DMS153 (cell line): ENCODE measurements around the gene BHLHA9.
A peak's percentile ranks its signal among the peaks of the same experiment; 100 is the strongest.
"Not testable (repeated sequence)": the region's sequence is repeated elsewhere in the genome, so short reads cannot be mapped to it uniquely, and the experiment has no call there.

Source experiments
- DNase-seq: peaks from one replicate; lab custom pipeline; 2025; lab: John Stamatoyannopoulos, UW

The BHLHA9 gene

DNA sequence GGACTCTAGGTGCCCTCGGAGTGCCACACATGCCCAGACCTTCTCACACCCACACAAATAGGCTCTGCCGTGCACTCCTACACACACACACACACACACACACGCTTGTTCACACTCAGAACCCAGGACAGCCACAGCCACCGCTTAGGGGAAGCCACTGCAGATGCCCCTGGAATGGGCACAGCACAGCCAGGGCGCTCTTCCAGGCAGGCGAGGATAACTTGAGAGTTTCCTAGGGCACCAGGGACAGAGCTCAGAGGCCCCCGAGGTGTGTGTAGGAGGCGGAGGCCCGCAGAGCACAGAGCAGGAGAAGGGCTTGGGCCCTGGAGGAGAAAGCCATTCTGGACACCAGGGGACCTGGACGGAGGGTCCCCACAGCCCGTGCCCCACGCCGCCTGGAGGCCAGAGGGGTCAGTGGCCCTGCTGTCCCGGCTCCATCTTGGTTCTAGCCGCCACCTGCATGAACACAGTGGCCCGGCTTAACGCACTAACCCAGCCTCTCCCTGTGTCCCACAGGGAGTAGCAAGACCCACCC is 30.2 kb downstream of the BHLHA9 start:
- no peak for DNase-seq

DNA sequence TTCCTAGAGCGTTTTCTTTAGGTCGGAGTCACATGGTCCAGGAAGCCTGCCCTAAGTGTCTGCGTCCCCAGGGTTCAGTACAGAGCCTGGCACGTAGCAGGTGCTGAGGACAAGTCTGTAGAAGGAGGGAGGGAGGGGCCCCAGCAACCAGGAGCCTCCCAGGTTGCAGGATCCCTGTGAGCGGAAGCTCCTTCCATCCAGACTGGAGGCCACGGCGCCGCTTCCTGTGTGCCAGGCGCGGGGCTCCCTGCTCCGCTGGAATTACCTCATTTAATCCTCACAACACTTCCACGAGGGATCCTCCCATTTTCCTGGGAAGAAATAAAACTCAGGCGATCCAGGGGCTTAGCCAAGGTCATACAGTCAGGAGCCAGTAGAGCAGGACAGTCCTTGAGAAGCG is 31.3 kb downstream of the BHLHA9 start:
- no peak for DNase-seq

DNA sequence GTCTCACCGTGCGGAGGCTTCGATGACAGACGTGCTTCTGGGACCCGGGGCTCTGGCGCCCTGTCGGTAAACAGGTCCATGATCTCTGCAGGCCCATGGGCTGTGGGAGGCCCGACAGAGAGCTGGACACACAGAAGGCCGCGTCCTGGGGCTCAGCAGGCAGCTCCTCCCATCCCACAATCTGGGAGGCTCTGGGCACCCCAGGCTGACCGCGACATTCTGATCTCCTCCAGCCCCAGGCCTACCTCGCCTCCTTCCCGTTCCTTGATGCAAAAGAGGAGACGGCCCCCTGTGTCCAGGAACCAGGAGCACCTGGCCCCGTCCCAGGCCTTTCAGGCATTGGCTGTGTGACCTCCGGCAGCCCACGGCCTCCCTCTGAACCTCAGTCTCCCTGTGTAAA is 32.5 kb downstream of the BHLHA9 start:
- DNase-seq, result no peak

DNA sequence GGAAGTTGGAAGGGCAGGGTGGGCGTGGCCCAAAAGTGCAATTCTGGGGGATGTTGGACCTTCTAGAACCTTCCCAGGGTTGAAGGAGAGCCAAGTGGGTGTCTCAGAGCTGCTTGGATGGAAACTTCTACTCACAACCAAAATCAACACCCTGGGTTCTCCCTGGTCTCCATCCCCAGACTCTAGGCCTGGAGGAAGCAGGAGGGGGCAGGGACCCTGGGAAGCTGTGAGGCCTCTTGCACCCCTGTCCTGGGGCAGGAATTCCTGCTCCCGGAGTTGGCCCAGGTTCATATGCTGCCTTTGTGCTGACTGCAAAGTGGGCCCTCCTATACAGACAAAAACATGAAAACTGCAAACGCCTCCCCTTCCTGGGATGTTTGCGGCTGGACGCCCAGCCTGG is 34.3 kb downstream of the BHLHA9 start:
- DNase-seq, result no peak

DNA sequence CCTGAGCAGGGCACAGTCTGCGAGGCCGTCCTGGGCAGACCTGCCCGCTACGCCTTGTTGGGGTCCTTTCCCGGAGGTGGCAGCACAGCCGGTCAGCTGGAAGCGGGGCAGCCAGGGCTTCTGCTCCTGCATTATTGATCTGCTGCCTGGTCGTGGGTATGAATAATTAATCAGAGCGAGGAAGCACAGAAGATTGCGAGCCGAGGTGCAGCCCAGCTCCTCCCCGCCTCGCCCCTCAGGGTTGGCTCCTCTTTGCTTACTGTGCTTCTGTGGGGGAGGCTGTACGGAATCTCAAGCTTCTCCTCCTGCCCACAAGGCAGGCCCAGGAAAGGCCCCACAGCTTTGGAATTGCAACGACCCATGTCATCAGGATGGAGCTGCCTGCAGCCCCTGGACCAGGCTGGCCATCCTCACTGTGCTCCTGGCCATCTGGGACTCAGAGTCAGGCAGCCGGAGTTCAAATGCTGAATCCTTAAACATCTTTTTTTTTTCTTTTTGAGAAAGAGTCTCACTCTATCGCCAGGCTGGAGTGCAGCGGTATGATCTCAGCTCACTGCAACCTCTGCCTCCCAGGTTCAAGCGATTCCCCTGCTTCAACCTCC is 34.8 kb downstream of the BHLHA9 start:
- DNase-seq, result no peak

DNA sequence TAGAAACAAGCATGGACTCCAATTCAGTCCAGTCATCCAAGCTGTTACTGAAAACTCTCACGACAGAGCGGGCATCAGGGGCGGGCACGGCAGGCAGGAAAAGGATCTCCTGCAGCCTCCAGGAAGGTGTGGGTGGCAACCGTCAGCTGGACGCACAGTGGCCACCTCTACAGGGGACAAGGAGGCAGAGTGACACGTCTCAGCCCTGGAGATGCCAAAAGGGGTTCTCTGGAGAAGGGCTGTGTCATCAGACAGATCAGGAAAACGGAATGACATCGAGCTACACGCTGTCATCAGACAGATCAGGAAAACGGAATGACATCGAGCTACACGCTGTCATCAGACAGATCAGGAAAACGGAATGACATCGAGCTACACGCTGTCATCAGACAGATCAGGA is 37.6 kb downstream of the BHLHA9 start:
- DNase-seq, result not testable (repeated sequence)

DNA sequence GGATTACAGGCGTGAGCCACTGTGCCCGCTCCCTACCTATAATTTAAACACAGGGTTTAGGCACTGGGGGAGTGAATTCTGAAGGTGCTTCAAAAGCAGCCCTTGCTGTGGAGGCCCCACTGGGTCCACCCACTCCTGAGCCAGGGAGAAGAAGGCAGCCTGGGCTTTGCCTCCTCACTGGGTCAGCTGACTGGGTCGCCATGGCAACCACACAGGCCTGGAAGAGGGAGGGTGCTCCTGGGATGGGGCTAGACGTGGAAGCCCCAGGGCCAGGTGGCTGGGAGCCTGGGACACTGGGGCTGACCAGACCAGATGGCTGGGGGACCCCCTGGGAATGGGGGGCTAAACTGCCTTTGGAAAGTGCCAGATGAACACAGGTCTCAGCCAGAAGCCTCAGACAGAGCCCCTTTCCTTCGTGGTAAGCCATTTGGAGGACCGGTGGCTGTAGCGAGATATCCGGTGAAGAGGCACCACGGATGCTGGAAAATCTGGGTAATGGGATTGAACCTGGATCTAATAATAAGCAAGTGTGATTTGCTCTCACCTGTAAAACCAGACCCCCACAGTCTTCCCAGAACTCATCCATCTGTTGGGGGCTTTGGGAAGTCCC is 42.1 kb downstream of the BHLHA9 start:
- DNase-seq, result no peak

DNA sequence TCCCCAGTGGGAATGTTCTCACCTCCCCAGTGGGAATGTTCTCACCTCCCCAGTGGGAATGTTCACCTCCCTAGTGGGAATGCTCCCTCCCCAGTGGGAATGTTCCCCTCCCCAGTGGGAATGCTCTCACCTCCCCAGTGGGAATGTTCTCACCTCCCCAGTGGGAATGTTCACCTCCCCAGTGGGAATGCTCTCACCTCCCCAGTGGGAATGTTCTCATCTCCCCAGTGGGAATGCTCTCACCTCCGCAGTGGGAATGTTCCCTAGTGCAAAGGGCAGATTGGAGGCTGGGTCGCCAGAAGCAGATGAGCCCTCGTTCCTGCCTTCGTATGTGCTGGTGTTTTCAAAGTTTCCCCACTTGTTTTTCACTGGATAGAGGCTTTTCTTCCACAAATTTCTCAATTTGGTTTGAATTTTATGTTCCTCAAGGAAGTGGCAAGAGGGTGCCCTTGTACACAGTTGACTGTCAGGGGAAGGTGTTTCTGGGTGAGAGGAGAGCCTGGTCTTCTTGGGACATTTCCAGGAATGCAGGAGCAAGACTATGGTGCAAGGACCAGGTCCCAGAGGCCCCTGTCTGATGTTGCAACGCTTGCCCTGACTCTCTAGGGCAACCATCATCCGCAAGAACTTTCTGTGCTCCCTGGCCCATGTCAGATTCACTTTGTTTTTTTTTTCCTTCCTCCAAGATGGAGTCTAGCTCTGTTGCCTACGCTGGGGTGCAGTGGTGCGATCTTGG is 43.2 kb downstream of the BHLHA9 start:
- no peak for DNase-seq

DNA sequence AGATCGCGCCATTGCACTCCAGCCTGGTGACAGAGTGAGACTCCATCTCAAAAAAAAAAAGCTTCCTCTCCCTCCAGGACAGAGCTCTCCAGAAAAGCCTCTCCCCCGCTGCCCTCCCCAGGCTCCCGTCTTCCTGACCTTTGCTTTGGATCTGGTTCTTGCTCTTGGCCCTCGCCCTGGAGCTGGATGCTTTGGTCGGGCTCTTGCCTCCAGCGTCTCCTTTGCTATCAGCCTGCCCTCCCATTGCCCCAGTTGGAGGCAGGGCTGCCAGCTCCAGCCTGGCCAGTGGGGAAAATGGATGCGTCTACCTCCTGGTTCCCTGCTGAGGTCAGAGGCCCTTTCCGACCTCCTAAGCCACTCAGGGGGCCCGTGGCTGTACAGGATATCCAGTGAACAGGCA is 45.2 kb downstream of the BHLHA9 start:
- DNase-seq, result no peak

DNA sequence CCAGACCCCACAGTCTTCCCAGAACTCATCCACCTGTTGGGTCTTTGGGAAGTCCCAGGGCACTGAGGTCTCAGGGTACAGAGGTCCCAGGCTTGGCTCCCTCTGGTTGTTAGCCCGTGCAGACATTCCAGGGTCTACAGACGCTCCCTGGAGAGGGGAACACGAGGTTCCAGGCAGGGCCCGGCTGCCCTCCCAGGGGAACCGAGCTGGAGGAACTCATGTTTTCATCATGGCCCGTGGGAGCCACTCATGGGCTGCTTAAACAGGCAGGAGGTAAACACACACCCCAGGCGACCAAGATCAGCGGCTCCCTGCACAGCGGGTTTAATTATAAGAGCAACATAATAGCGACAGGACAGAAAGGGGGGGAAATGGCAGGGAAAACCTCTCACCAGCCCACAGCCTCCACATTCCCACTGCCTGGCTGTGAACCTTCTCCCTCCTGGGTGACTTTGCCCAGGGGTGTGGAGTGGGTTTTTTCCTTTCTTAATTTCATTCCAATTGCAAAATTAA is 45.7 kb downstream of the BHLHA9 start:
- peak; percentile 41 for DNase-seq
